Measurements from ENCODE around the gene AGK.
"Not testable (repeated sequence)": the region's sequence is repeated elsewhere in the genome, so short reads cannot be mapped to it uniquely, and the experiment has no call there.

Gene AGK

DNA sequence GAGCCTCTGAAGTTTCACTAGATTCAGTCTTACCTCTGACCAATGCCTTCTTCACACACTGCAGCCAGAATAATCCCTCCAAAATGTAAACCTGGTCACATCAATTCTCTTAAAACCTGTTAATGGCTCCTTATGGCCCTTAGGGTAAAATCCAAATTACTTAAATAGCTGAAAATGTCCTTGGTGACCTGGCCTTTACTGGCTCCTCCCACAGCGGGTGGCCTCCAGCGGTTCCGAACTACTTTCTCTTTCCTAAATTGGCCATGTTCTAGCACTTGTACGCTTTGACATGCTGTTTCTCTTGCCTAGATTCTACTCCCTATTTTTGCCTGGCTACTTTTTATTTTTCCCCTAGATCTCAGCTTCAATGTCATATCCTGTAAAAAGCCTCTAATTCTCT is 36.1 kb downstream of the AGK start:
- no peak for FAIRE-seq

DNA sequence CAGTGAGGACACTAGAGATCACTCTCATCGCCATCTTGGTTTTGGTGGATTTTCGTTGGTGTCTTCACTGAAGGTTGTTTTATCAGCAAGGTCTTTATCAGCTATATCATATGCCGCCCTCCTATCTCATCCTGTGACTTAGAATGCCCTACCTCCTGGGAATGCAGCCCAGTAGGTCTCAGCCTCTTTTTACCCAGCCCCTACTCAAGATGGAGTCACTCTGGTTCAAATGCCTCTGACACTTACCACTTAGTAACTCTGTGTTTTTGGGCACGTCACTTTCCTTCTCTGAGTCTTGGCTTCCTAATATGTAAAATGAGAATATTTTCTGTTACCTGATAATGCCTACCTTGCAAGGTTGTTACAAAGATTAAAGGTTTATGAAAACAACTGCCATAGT is 37.7 kb downstream of the AGK start:
- FAIRE-seq = no peak

DNA sequence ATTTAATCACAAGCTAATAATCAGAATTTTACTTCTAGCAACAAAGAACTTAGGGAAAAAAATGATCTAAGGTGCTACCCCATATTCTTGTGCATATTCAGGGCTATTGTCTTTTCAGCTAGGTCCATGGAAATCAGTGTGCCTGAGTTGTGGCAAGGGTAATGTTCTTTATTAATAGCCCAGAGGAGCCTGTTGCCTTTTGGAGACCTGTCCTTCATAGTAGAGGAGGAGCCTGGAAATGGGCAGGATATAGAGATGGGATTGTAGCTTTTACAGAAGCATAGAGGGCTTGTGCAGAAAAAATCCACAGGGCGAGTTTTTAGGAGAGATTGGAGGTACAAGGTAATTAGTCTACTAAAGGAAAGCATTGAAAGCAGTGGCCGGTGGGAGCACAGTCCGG is 38.9 kb downstream of the AGK start:
- FAIRE-seq = no peak

DNA sequence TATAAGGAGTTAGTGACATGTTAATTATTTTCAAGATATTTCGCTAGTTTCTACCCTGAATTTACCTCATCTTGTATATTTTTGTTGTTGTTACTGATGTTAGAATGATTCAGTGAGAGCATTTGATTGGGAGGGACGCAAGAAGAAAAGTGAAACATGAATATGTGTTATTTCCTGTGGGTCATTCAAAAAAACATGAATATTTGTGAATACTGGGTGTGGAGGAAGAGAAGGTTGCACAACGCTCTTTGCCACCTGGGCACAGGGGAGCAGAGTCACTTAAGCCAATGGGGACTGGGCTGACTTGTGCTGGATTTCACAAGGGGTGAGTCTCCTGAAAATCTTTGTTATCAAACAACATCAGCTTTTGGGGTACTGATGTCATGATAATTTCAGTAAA is 39.5 kb downstream of the AGK start:
- no peak for FAIRE-seq

DNA sequence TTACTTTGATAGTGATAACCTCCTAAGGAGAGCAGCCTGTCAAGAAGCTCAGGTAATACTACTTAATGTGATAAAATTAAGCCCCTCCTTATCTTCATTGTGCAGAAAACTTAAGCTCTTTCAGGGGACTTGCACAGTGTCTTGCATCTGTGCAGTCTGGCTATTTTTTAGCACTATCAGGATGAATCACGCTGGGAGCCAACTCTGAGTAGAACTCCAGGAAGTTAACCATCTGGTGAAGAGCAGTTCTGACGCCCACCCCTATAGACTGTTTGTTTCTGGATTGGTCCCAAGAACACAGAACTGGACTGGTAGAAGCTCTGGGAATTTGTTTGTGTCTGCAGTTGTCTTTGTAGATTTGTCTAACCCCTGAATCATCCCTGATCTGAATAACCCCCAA is 41.9 kb downstream of the AGK start:
- FAIRE-seq = no peak

DNA sequence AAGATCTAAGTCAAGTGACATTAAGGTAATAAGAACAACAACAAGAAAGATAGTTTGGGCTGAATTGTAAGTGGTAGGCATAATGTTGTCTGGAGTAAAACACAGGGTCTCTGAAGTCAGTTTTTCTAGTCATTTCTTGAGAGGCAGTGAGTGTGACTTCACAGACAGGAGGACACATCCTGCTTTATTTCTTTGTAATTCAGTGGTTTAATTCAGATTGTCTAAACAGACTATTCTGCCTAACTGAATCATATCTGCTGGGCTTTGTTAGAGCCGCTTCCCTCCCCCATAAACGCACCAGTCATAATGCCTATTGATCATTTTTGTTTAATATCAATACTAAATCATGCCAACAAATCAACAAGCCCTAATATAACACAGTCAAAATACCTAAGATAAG is 46.8 kb downstream of the AGK start:
- no peak for FAIRE-seq

DNA sequence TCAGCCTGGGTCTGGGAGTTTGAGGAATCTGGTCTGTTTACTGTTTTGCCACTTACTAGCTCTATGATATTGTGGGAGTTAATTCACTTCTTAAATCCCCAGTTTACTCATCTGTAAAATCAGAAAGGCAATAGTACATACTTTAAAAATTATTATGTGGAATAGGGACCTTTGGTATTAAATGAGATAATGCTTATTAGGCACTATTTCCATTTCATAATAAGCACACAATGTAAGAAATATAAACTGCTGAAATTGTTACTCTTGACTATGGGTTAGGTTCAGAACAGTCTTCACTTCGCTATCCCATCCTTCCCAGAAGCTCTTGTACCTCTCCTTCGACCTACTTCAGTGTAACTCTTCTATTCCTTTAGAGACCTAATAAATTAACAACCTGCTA is 47.2 kb downstream of the AGK start:
- no peak for FAIRE-seq

DNA sequence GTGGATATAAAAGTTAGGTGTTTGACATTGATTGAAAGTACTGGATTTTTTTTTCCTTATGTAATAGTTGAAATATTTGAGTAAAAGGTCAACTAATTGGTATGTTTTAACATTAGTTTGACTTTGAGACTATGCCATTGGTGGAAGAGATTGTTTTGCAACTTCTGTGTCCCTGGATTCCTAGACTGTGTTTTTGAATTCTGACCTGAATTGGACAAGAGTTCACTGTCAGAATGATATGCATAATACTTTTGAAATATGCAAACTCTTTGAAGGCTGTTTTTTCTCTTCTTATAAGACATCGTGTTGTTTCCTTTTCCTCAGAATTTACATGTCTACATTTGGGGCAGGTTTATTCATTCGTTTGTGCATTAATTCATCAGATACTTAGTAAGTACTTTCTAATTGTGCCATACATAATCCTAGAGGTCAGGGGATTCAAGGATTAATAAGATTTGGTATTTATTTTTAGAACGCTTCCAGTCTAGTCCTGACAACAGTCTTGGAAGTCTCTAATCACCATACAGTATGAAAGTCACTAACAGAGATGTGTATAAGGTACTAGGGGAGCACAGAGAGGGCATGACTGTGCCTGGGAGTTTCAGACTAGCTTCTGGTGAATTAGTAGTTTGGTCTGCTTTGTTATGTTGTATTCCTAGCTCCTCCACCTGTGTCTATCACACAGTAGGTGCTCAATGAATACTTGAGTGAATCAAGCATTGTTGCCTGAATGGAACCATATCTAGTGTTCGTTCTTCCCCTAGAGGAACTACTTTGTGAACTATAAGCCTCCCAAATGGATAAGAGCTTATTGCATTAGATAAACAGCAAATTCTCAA is 49.2 kb downstream of the AGK start:
- FAIRE-seq = no peak

DNA sequence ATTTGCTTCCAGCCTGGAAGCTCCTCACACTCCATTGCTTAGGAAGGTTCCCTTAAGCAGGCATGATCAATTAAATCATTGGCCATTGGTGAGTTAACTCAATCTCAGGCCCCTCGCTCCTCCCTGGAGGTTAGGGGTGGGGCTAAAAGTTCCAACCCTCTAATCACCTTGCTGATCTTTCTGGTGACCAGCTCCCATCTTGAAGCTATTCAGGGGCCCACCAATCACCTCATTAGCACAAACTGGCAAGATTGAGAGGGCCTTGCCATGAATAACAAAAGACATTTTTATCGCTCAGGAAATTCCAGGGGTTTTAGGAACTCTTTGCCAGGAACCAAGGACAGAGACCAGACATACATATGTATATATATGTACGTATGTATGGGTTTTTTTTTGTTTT is 58.4 kb downstream of the AGK start:
- FAIRE-seq = no peak

DNA sequence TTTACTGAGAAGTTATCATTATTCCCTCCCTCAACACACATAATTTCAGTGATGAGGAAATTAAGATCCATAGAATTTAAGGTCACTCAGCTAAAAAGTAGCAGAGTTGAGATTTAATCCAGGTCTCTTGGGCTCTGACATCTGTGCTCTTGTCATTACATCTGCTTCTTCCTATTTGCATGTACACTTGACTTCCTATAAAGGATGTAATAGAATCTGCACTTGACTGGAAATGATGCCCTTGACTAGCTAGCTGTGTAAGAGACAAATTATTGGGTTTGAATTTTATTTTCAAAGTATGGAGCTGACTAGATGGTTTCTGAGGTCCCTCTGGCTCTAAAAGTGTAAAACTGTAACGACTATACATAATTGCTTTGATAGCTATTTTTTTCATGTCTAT is 59.5 kb downstream of the AGK start:
- no peak for FAIRE-seq

DNA sequence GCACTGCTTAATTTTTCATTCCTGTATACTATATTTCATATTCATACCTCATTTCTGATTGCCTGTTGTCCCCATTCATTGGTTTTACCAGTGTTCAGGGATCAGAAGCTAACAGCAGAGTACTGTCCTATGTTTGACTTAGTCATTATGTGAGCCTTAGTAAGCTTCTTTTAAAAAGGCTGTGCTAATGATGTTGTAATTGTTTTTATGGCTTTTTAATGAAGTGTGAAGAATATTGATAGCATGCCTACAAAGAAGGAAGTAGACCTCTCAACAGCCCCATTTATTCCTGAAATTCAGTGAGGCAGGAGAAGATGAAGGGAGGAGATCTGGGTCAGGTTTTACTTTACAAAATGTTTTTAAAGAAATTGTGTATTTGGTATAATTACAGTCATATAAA is 61.7 kb downstream of the AGK start:
- FAIRE-seq = no peak

DNA sequence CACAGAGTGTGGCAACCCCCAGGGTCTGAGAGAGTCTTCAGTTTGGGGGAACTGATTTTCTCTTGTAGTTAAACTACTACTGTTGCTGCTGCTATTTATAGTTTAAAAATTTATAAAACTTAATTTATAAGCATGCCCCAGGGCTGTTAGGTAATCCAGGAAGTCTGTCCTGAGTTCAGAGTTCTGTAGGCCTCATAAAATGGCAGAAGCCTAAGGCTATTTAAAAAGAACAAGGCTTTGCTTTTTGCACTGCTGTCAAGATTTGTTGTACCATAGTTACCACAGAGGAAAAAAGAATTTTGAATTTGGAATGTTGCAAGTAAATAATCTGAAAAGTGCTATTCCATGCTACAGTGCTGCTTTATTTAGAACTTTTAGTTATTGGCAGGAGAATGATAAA is 66.1 kb downstream of the AGK start:
- no peak for FAIRE-seq

DNA sequence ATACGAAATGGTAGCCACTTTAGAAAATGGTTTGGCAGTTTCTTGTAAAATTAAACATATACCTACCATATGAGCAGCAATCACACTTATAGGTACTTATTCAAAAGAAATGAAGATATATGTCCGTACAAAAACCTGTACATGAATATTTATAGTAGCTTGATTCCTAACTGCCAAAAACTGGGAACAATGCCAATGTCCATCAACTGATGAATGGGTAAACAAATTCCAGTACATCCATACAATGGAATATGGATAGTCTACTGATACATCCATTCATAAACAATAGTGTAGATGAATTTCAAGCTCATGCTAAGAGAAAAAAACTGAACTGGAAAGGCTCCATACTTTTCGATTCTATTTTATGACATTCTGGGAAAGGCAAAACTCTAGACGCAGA is 68.5 kb downstream of the AGK start:
- FAIRE-seq = no peak

DNA sequence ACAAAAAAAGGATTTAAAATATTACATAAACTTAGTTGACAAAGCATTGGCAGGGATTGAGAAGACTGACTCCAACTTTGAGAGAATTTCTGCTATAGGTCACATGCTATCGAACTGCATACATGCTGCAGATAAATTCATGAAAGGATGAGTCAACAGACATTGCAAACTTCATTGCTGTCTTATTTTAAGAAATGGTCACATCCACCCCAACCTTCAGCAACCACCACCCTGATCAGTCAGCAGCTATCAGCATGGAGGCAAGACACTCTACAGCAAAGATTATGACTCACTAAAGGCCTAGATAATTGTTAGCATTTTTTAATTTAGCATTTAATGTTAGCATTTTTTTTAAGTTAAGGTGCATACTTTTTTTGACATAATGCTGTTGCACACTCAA is 73.6 kb downstream of the AGK start:
- no peak for FAIRE-seq

DNA sequence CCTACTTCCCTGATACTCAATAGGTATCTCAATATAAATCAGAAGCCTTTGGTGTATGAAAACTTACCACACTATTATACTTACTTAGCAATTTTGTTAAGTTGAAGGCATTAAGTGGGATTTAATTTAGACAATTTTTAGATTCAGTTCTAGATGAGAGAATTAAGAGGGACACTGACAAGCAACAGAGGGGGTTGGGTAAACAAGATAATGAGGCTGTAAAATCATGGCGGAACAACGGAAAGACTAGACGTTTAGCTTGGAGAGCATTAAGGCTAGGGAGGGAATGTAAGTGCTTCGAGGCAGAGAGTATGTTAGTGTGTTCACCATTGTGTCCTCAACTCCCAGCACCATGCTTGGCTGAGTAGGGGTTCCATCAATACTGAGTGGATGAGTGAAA is 79.4 kb downstream of the AGK start:
- no peak for FAIRE-seq

DNA sequence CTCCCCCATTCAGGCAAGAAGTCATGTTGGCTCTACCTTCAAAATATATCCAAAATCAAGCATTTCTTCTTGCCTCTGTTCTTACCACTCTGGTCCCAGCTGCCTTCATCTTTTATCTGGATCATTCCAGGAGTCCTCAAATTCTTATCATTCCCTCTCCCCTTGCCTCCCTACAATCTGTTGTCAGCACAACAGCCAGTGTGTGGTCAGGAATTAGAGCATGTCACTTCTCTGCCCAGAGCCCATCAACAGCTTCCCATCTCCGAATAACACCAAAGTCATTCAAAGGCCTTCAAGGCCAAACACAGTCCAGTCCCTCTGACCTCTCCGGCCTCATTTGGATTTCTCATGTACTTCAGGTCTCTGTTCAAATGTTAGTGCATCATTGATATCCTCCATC is 80.3 kb downstream of the AGK start:
- no peak for FAIRE-seq

DNA sequence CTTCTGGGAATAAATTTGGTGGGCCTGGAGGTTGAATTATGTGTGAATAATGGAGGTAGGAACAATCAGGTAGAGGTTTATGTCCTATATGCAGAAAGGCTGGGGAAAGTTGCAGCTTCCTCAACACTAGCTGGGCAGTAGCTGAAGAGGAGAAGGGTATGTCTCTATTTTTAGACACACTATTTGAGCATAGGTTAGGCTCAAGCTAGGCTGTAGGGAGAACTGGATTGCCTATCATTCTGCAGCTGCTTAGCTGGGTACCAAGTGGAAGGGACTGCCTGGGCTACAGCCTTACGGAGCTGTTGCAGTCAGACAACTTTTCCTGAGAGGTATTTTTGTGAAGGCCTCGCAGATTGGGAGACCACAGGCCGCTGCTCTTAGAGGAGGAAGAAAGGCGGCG is 82.9 kb downstream of the AGK start:
- no peak for FAIRE-seq

DNA sequence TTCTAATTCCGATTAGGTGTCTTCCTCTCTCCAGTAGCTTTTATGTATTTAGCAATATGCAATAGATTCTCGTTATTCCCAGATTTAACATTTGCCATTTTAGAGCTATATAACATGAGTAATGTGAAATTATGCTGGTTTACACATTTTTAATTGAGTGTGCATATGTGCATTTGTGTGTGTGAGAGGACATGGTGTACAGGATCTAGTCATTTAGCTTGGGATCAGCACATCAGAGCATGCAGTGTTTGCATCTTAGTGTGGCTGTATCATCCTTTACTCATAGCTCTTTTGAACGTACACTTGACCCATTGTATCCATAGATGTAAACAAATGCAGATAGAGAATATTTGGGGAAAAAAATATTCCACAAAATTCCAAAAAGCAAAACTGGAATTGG is 84.8 kb downstream of the AGK start:
- FAIRE-seq = no peak

DNA sequence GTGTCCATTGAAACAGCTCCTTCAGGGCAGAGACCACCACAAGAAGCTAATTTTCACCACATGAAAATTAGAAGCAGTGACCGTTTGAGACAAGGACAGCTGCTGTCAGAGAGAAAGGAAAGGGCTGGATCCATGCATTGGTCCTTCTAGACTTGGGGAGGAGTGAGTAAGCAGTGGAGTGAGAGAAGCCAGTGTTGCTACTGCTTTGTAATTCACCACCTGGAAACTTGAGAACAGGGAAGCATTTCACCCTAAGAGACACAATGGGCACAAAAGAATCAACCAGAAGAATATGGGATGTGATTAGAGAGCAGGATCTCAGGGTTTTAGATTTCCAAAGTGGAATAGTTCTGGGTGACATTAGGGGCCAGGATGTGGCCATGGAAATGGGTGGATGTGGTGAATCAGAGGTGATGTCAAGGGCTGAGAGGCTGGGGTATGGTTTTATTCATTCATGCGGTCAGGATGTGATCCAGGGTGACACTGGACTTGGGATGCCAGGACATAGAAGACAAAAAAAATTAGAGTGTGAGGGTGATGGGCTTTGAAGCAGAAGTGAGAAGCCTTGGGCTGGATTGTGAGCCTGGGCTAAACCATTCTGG is 89.1 kb downstream of the AGK start:
- no peak for FAIRE-seq

DNA sequence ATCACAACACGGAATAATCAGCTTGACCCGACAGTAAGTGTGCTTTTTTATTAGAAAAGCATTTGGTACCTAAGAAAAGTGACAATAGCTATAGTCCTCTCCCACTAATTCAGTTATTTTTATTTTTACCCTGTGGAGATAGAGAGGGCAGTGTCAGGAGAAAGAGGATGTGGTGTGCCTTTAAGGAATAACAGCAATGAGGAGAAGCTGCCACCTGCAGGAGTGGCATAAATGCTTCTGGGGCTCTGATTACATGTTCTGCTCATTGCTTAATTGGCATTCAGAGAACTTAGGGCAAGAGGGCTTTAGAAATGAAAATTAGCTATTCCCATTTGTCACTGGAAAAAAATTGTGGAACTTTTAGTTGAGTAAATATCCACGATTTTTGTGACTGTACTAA is 90.7 kb downstream of the AGK start:
- FAIRE-seq = no peak

DNA sequence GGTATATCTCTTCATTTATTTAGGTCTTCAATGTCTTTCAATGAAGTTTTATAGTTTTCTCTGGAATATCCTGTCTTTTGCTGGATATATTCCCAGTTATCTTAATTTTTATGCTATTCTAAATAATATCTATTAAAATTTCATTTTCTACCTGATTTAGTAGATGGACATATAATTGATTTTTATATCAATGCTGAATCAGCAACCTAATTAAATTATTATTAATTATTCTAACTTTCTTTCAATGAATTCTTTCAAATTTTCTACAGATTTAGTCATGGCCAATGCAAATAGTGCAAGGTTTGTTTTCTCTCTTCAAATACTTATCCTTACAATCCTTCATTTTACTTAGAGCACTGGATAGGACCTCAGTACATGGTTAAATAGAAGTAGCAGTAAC is 94.0 kb downstream of the AGK start:
- FAIRE-seq = no peak

DNA sequence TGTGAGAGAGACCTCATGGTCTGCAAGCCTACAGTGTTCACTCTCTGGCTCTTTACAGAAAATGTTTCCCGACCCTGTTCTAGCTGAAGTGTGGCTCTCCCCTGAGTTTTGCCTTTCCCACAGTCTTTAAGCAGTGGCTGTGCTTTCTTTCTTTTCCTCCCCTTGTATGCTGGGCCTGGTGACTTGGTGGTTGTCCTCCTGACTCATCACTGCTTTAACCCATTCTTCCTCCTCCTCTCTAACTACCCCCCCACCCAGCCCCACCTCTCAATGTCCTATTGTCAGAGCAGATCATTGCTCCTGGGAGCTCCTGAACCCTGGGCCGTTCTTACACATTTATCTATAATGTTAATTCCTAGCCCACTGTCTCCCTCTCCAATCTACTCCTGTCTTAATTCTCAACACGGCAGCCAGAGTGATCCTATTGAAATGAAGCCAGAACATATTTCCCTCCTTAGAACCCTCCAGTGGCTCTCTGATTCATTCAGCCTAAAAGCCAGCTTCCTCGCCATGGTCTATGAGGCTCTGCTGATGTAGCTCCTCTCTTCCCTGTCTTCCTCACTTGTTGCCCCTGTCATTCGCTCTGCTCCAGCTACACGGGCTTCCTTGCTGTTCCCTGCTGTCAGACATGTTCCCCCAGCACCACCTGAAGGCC is 95.7 kb downstream of the AGK start:
- no peak for FAIRE-seq

DNA sequence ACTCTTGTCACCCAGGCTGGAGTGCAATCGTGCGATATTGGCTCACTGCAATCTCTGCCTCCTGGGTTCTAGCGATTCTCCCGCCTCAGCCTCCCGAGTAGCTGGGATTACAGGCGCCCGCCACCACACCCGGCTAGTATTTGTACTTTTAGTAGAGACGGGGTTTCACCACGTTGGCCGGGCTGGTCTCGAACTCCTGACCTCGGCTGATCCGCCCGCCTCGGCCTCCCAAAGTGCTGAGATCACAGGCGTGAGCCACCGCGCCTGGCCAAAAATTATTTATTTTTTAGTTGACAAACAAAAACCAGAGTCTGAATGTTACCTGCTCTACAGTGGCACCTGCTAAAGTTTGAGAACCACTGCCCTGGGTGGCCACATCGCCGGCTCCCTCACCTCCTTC is 96.5 kb downstream of the AGK start:
- FAIRE-seq = not testable (repeated sequence)
